ENCODE measurements around the gene MTA1. TPM values are rescaled to one million over a fixed set of nuclear protein-coding genes. Genes with fewer than 3 reads are reported as not detected.

The MTA1 gene
- total and polyA plus RNA-seq, 2 of the 8 experiments (the other 6 are each of a cell fraction or from before 2014, with no cell fraction given), result 73.9 to 221 TPM

DNA sequence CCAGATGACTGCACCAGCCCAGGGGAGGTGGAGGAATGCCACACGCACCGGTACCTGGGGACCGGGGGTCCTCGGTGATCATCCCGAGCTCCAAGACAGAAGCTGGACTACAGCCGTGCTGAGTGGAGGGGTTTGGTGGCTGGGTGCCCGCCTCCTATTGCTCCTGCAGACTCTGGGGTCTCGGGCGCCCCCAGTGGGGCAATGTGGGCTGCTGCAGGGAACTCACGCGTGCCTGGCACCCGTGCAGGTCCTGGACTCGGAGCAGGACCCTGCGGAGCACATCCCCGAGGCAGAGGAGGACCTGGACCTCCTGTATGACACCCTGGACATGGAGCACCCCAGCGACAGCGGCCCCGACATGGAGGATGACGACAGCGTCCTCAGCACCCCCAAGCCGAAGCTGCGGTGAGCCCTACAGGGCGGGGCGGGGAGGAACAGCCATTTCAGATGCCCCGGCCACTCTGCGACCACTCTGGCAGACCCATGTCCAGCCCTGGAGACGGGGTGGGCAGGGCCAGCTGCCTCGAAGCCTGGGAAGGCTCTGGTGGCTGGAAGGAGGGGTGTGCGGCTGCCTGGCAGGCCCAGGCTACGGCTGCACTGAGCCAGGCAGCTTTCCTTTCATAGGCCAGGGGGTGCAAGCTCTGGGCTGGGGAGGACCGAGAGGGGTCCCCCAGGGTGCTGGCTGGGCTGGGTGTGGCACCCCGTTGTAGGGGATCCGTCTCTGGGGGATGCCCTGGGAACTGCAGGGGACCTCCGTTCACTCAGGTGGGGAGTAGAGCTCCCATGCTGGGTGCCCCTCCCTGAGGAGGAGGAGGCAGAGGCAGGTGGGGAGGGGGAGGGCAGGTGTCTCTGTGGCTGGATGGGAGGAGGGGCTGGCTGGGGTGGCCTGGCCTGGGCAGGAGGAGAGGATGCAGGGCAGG, 42.8 kb upstream of the MTA1 start (continued):
- TF ChIP-seq RNF2 (IDR thresholded peaks at IDR 0.05; ENCODE audit: borderline replicate concordance, low read depth, low read length, missing control alignments, poor library complexity, severe bottlenecking) (no peak), JUND (IDR thresholded peaks at IDR 0.05; ENCODE audit: low read length) (no peak)
- TF ChIP-seq, protein P1, sequence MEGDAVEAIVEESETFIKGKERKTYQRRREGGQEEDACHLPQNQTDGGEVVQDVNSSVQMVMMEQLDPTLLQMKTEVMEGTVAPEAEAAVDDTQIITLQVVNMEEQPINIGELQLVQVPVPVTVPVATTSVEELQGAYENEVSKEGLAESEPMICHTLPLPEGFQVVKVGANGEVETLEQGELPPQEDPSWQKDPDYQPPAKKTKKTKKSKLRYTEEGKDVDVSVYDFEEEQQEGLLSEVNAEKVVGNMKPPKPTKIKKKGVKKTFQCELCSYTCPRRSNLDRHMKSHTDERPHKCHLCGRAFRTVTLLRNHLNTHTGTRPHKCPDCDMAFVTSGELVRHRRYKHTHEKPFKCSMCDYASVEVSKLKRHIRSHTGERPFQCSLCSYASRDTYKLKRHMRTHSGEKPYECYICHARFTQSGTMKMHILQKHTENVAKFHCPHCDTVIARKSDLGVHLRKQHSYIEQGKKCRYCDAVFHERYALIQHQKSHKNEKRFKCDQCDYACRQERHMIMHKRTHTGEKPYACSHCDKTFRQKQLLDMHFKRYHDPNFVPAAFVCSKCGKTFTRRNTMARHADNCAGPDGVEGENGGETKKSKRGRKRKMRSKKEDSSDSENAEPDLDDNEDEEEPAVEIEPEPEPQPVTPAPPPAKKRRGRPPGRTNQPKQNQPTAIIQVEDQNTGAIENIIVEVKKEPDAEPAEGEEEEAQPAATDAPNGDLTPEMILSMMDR (IDR thresholded peaks at IDR 0.05; ENCODE audit: control extremely low read depth in 1 of 3, insufficient read depth in 1 of 3, low read depth in 1 of 3, low read length in 3 of 3), result peak in 2 of 3 experiments; percentile 38 to 40; a peak in 3 of 4 replicates

Data from H1 (cell line).